Tibial nerve (tissue), 4 donors: ENCODE data around the gene PLEKHG1.

ENCODE experiments used
- CTCF ChIP-seq, 5 experiments: fragments of 200-600 bp in 3 of 5; fragments of 450-650 bp in 2 of 5; sonication (generic) in 3 of 5; IDR thresholded peaks; one replicate each; pipeline ENCODE4 v1.5.1; 2016 to 2019; ENCODE audit warnings: antibody characterized with exemption in 5 of 5, mild to moderate bottlenecking in 3 of 5, moderate library complexity in 2 of 5
- EP300 ChIP-seq, 2 donors: sonication (generic); formaldehyde crosslinking; IDR thresholded peaks; one replicate each; pipeline ENCODE4 v1.6.1; 2017; ENCODE audit warnings: antibody characterized with exemption in 2 of 2, mild to moderate bottlenecking in 1 of 2
- POLR2A ChIP-seq, 2 donors: fragments of 450-650 bp; IDR thresholded peaks; one replicate each; pipeline ENCODE4 v1.6.1; 2017; ENCODE audit warnings: antibody characterized with exemption in 2 of 2, mild to moderate bottlenecking in 2 of 2, moderate library complexity in 2 of 2

- no peak for TF ChIP-seq EP300 (IDR thresholded peaks at IDR 0.05)
- no peak for TF ChIP-seq CTCF (IDR thresholded peaks at IDR 0.05)
- TF ChIP-seq POLR2A (IDR thresholded peaks at IDR 0.05), result no peak
Measured at GRCh38 chr6:150638267-150638666, 38.6 kb downstream of the PLEKHG1 start.
